ENCODE measurements around the gene PAK4.

Gene PAK4

GRCh38 chr19:39144290-39145071, 18.9 kb downstream of the PAK4 start:
- Histone ChIP-seq H3K4me2 (ENCODE audit: low read length) (no peak overlapping the region), H3K36me3 (ENCODE audit: control insufficient read depth, low read length) (no peaks in the 10 kb centered on the region), H3K9me3 (ENCODE audit: control insufficient read depth, insufficient read depth, low read length) (no peaks in the 10 kb centered on the region), H3K27ac (ENCODE audit: low read depth, low read length) (no peak overlapping the region), H3K79me2 (ENCODE audit: control insufficient read depth, low read length) (peaks cover 17% of the 10 kb centered on the region), H3K27me3 (ENCODE audit: control insufficient read depth, low read length) (no peaks in the 10 kb centered on the region), H3F3A (ENCODE audit: control insufficient read depth, insufficient read depth) (no peaks in the 10 kb centered on the region), H3K4me3 (ENCODE audit: low read length) (no peak overlapping the region), H3K9me2 (replicated peaks; ENCODE audit: control insufficient read depth, low read length) (no peaks in the 10 kb centered on the region), H3K4me1 (ENCODE audit: control insufficient read depth, low read length) (no peaks in the 10 kb centered on the region), H4K20me1 (ENCODE audit: control insufficient read depth, insufficient read depth, low read depth, low read length) (0 out of 2 replicates have a peak, but pooled peaks cover 4% of the 10 kb centered on the region)
- no peak for TF ChIP-seq EZH2phosphoT487 (IDR thresholded peaks at IDR 0.05; ENCODE audit: borderline replicate concordance, low read length)
- TF ChIP-seq CTCF (IDR thresholded peaks at IDR 0.05; ENCODE audit: low read depth, low read length, poor library complexity, severe bottlenecking) = no peak

- Histone ChIP-seq H3K4me3 (ENCODE audit: low read length) (no peak overlapping the region), H3K4me2 (ENCODE audit: low read length) (no peak overlapping the region), H3F3A (ENCODE audit: control insufficient read depth, insufficient read depth) (no peaks in the 10 kb centered on the region), H4K20me1 (ENCODE audit: control insufficient read depth, insufficient read depth, low read depth, low read length) (0 out of 2 replicates have a peak, but pooled peaks cover 4% of the 10 kb centered on the region), H3K9me2 (replicated peaks; ENCODE audit: control insufficient read depth, low read length) (no peaks in the 10 kb centered on the region), H3K27me3 (ENCODE audit: control insufficient read depth, low read length) (no peaks in the 10 kb centered on the region), H3K36me3 (ENCODE audit: control insufficient read depth, low read length) (no peaks in the 10 kb centered on the region), H3K4me1 (ENCODE audit: control insufficient read depth, low read length) (no peaks in the 10 kb centered on the region), H3K27ac (ENCODE audit: low read depth, low read length) (no peak overlapping the region), H3K79me2 (ENCODE audit: control insufficient read depth, low read length) (peaks cover 14% of the 10 kb centered on the region), H3K9me3 (ENCODE audit: control insufficient read depth, insufficient read depth, low read length) (no peaks in the 10 kb centered on the region)
- no peak for TF ChIP-seq CTCF (IDR thresholded peaks at IDR 0.05; ENCODE audit: low read depth, low read length, poor library complexity, severe bottlenecking)
- no peak for TF ChIP-seq EZH2phosphoT487 (IDR thresholded peaks at IDR 0.05; ENCODE audit: borderline replicate concordance, low read length)
These were observed 19.8 kb downstream of the PAK4 start for GRCh38 chr19:39145180-39145953.

- no peak overlapping the region for H3K27ac ChIP-seq (ENCODE audit: low read depth, low read length)
- 0 out of 2 replicates have a peak, but pooled peaks cover 4% of the 10 kb centered on the region for H4K20me1 ChIP-seq (ENCODE audit: control insufficient read depth, insufficient read depth, low read depth, low read length)
- no peaks in the 10 kb centered on the region for H3K27me3 ChIP-seq (ENCODE audit: control insufficient read depth, low read length)
- H3K4me1 ChIP-seq (ENCODE audit: control insufficient read depth, low read length) = no peaks in the 10 kb centered on the region
- H3K36me3 ChIP-seq (ENCODE audit: control insufficient read depth, low read length) = no peaks in the 10 kb centered on the region
- no peaks in the 10 kb centered on the region for H3K9me3 ChIP-seq (ENCODE audit: control insufficient read depth, insufficient read depth, low read length)
- TF ChIP-seq CTCF (IDR thresholded peaks at IDR 0.05; ENCODE audit: low read depth, low read length, poor library complexity, severe bottlenecking) (no peak), EZH2phosphoT487 (IDR thresholded peaks at IDR 0.05; ENCODE audit: borderline replicate concordance, low read length) (no peak)
- H3K79me2 ChIP-seq (ENCODE audit: control insufficient read depth, low read length) = peaks cover 14% of the 10 kb centered on the region
- H3K4me3 ChIP-seq (ENCODE audit: low read length) = no peak overlapping the region
- H3F3A ChIP-seq (ENCODE audit: control insufficient read depth, insufficient read depth) = no peaks in the 10 kb centered on the region
- no peak overlapping the region for H3K4me2 ChIP-seq (ENCODE audit: low read length)
- H3K9me2 ChIP-seq (replicated peaks; ENCODE audit: control insufficient read depth, low read length) = no peaks in the 10 kb centered on the region
These were observed 20.5 kb downstream of the PAK4 start for GRCh38 chr19:39146091-39146490.
